Hematopoietic multipotent progenitor cell treated with erythropoietin and hydrocortisone succinate and interleukin-3 and kit ligand, for 6 days (in vitro differentiated cells): ENCODE data around the gene LOXHD1.

Experiments used
- DNase-seq: peaks from one replicate; pipeline ENCODE4 v3.0.0-alpha.2; 2015

Gene LOXHD1

GRCh38 chr18:46538376-46538775 lies 118.6 kb downstream of the LOXHD1 start:
- DNase-seq = no peak

- DNase-seq = no peak
Observed at GRCh38 chr18:46536215-46536874, 120.7 kb downstream of the LOXHD1 start.

GRCh38 chr18:46531482-46531881 lies 125.5 kb downstream of the LOXHD1 start:
- DNase-seq = no peak

- DNase-seq = no peak
Observed at GRCh38 chr18:46528037-46528436, 129.0 kb downstream of the LOXHD1 start.

GRCh38 chr18:46519870-46520269 lies 137.2 kb downstream of the LOXHD1 start:
- DNase-seq = no peak

- peak; percentile 7 for DNase-seq
Observed at GRCh38 chr18:46518438-46518837, 138.6 kb downstream of the LOXHD1 start.

GRCh38 chr18:46516555-46516954 lies 140.5 kb downstream of the LOXHD1 start:
- no peak for DNase-seq

GRCh38 chr18:46510386-46510785 lies 146.6 kb downstream of the LOXHD1 start:
- no peak for DNase-seq

GRCh38 chr18:46509530-46509929 lies 147.5 kb downstream of the LOXHD1 start:
- no peak for DNase-seq

- no peak for DNase-seq
Observed at GRCh38 chr18:46506974-46507586, 149.9 kb downstream of the LOXHD1 start.

- DNase-seq = peak; percentile 53
Observed at GRCh38 chr18:46502444-46502843, 154.6 kb downstream of the LOXHD1 start.

- peak; percentile 69 for DNase-seq
Observed at GRCh38 chr18:46497129-46497528, 159.9 kb downstream of the LOXHD1 start.

- DNase-seq = no peak
Observed at GRCh38 chr18:46488471-46489213, 168.4 kb downstream of the LOXHD1 start.

- DNase-seq = no peak
Observed at GRCh38 chr18:46485675-46486194, 171.3 kb downstream of the LOXHD1 start.

GRCh38 chr18:46484971-46485370 lies 172.0 kb downstream of the LOXHD1 start:
- DNase-seq = no peak

- no peak for DNase-seq
Observed at GRCh38 chr18:46482831-46483230, 174.2 kb downstream of the LOXHD1 start.

GRCh38 chr18:46481847-46482245 lies 175.2 kb downstream of the LOXHD1 start:
- no peak for DNase-seq

- peak; percentile 74 for DNase-seq
Observed at GRCh38 chr18:46481048-46481846, 175.8 kb downstream of the LOXHD1 start.

GRCh38 chr18:46480226-46480625 lies 176.8 kb downstream of the LOXHD1 start:
- no peak for DNase-seq

GRCh38 chr18:46478796-46479195 lies 178.2 kb downstream of the LOXHD1 start:
- no peak for DNase-seq

- no peak for DNase-seq
Observed at GRCh38 chr18:46477425-46478011, 179.5 kb downstream of the LOXHD1 start.

- no peak for DNase-seq
Observed at GRCh38 chr18:46475390-46475752, 181.6 kb downstream of the LOXHD1 start.
